Neural cell (in vitro differentiated cells): ENCODE results near the gene BMERB1. TPM values are rescaled to one million over a fixed set of nuclear protein-coding genes. Genes with fewer than 3 reads are reported as not detected.

ENCODE experiments used
- H2AFZ ChIP-seq: fragments of 200-600, 300-800 bp; sonication (generic), shearing (Covaris generic); 2 replicates; pipeline ENCODE4 v1.6.0; 2014; ENCODE audit warnings: low read depth, mild to moderate bottlenecking, antibody characterized with exemption, low read length, moderate library complexity
- H3F3A ChIP-seq: fragments of 200-600 bp; shearing (Covaris generic); 2 replicates; pipeline ENCODE4 v1.6.1; 2016; ENCODE audit warnings: mild to moderate bottlenecking, moderate library complexity, mixed read lengths, antibody characterized with exemption, low read length; ENCODE audit not compliant: insufficient read depth, poor library complexity, severe bottlenecking
- H3K27ac ChIP-seq: fragments of 200-600, 300-800 bp; sonication (generic), shearing (Covaris generic); 2 replicates; pipeline ENCODE4 v1.5.1; 2014; ENCODE audit warnings: mild to moderate bottlenecking, low read length, moderate library complexity
- H3K27me3 ChIP-seq: fragments of 300-800, 200-600 bp; sonication (generic), shearing (Covaris generic); 2 replicates; pipeline ENCODE4 v1.6.0; 2014; ENCODE audit warnings: mild to moderate bottlenecking, low read depth, low read length, moderate library complexity; ENCODE audit not compliant: insufficient read depth
- H3K36me3 ChIP-seq: fragments of 300-800, 200-600 bp; sonication (generic), shearing (Covaris generic); 2 replicates; pipeline ENCODE4 v1.5.1; 2014; ENCODE audit warnings: mild to moderate bottlenecking, antibody characterized with exemption, low read length, moderate library complexity; ENCODE audit not compliant: insufficient read depth
- H3K4me2 ChIP-seq: fragments of 300-800, 200-600 bp; sonication (generic), shearing (Covaris generic); 2 replicates; pipeline ENCODE4 v1.6.0; 2014; ENCODE audit warnings: mild to moderate bottlenecking, low read length
- H3K4me3 ChIP-seq: fragments of 300-800, 200-600 bp; sonication (generic), shearing (Covaris generic); 2 replicates; pipeline ENCODE4 v1.5.1; 2014; ENCODE audit warnings: mild to moderate bottlenecking, low read length, moderate library complexity
- H3K79me2 ChIP-seq: fragments of 200-600 bp; shearing (Covaris generic); replicated peaks from 2 replicates; pipeline ENCODE4 v1.6.0; 2014; ENCODE audit warnings: mild to moderate bottlenecking, low read length, moderate library complexity; ENCODE audit not compliant: insufficient read depth
- H3K9ac ChIP-seq: fragments of 300-800, 200-600 bp; sonication (generic), shearing (Covaris generic); 2 replicates; pipeline ENCODE4 v1.6.1; 2016; ENCODE audit warnings: mild to moderate bottlenecking, low read length, mixed read lengths
- H3K9me2 ChIP-seq: fragments of 200-600 bp; shearing (Covaris generic); 2 replicates; pipeline ENCODE4 v1.6.1; 2016; ENCODE audit warnings: mild to moderate bottlenecking, low read length, mixed read lengths; ENCODE audit not compliant: insufficient read depth
- H3K9me3 ChIP-seq: fragments of 200-600, 300-800 bp; sonication (generic), shearing (Covaris generic); 2 replicates; pipeline ENCODE4 v1.6.1; 2016; ENCODE audit warnings: mild to moderate bottlenecking, mixed run types, low read length, moderate library complexity, mixed read lengths
- H4K20me1 ChIP-seq: fragments of 200-600 bp; shearing (Covaris generic); 2 replicates; pipeline ENCODE4 v1.6.1; 2016; ENCODE audit warnings: mild to moderate bottlenecking, mixed run types; ENCODE audit not compliant: insufficient read depth
- CTCF ChIP-seq: fragments of 450-650 bp; IDR thresholded peaks from 2 replicates; pipeline ENCODE4 v1.5.1; 2014; ENCODE audit warnings: antibody characterized with exemption, mild to moderate bottlenecking, moderate library complexity; ENCODE audit not compliant: poor library complexity, severe bottlenecking
- EP300 ChIP-seq: fragments of 450-650 bp; conservative IDR thresholded peaks from 2 replicates; pipeline ENCODE4 v1.6.1; 2014; ENCODE audit warnings: antibody characterized with exemption, mild to moderate bottlenecking, moderate library complexity; ENCODE audit not compliant: poor library complexity, severe bottlenecking
- EZH2 ChIP-seq: fragments of 200-600, 300-800 bp; shearing (Covaris generic), sonication (generic); IDR thresholded peaks from 2 replicates; pipeline ENCODE4 v1.6.1; 2014; ENCODE audit warnings: antibody characterized with exemption, low read length, borderline replicate concordance, mild to moderate bottlenecking; ENCODE audit not compliant: insufficient read depth, poor library complexity, severe bottlenecking
- POLR2AphosphoS5 ChIP-seq: IDR thresholded peaks from 2 replicates; pipeline ENCODE4 v1.6.1; 2012
- REST ChIP-seq: IDR thresholded peaks from 2 replicates; pipeline ENCODE4 v1.6.1; 2012; ENCODE audit warnings: borderline replicate concordance
- SMC3 ChIP-seq: fragments of 450-650 bp; conservative IDR thresholded peaks from 2 replicates; pipeline ENCODE4 v1.6.1; 2014; ENCODE audit warnings: antibody characterized with exemption, mild to moderate bottlenecking, moderate library complexity; ENCODE audit not compliant: poor library complexity
- TAF1 ChIP-seq: IDR thresholded peaks from 2 replicates; pipeline ENCODE4 v1.6.1; 2012; ENCODE audit warnings: low read depth
- polyA plus RNA-seq: library from polyadenylated mRNA; depleted of rRNA; stranded (reverse); fragments of >200 nt; gene quantifications from 2 replicates; pipeline ENCODE4 v1.2.3, GENCODE V29; 2014

Gene BMERB1
- polyA plus RNA-seq, 1 donor from 2014 or later = 149 TPM

- TF ChIP-seq EP300 (no peak), EZH2 (no peak), POLR2AphosphoS5 (no peak), CTCF (no peak), TAF1 (no peak), REST (no peak)
- Histone ChIP-seq H2AFZ (no peak overlapping the region), H3K9ac (no peak overlapping the region), H3F3A (no peaks in the 10 kb centered on the region), H3K9me2 (no peaks in the 10 kb centered on the region), H4K20me1 (no peaks in the 10 kb centered on the region), H3K9me3 (no peaks in the 10 kb centered on the region), H3K27ac (no peak overlapping the region), H3K36me3 (no peaks in the 10 kb centered on the region), H3K4me2 (no peak overlapping the region), H3K79me2 (no peaks in the 10 kb centered on the region), H3K27me3 (no peaks in the 10 kb centered on the region), H3K4me3 (no peak overlapping the region)
Measured at GRCh38 chr16:15516609-15517008, 82.2 kb downstream of the BMERB1 start.

- H3K9ac ChIP-seq = no peak overlapping the region
- no peaks in the 10 kb centered on the region for H3K9me3 ChIP-seq
- no peaks in the 10 kb centered on the region for H3K27me3 ChIP-seq
- H3K4me2 ChIP-seq = no peak overlapping the region
- peak overlapping the region; percentile 39 for H3K27ac ChIP-seq
- H3K36me3 ChIP-seq = no peaks in the 10 kb centered on the region
- no peaks in the 10 kb centered on the region for H3F3A ChIP-seq
- no peaks in the 10 kb centered on the region for H3K9me2 ChIP-seq
- H3K4me3 ChIP-seq = no peak overlapping the region
- no peak for TF ChIP-seq POLR2AphosphoS5
- no peak for TF ChIP-seq REST
- no peak for TF ChIP-seq SMC3
- TF ChIP-seq EP300 = no peak
- no peak for TF ChIP-seq CTCF
- no peaks in the 10 kb centered on the region for H4K20me1 ChIP-seq
- no peak overlapping the region for H2AFZ ChIP-seq
- no peaks in the 10 kb centered on the region for H3K79me2 ChIP-seq
Measured at GRCh38 chr16:15517743-15518377, 83.5 kb downstream of the BMERB1 start.
